Measurements from ENCODE around the gene SLC25A21. TPM values are rescaled to one million over a fixed set of nuclear protein-coding genes. Genes with fewer than 3 reads are reported as not detected.

SLC25A21 gene
- polyA plus RNA-seq, 1 experiment = 0.50 TPM

DNA sequence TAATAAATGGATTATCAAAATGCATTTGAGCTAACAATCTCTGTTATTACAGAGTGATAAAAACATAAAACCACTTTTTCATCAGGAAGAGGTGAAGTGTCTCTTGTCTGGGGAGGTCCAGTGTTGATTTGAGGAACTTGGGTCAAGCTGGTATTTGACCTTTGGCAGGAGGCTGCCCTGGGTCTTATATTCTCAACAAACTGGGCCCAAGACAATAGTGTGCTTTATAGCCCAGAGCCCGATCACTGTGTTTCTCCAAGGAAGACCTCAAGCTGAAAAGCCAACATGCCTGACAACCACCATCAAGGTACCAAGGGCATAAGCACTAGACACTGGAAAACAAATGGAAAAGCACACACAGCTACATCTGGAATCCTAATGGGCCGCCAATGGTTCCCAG, 137.0 kb downstream of the SLC25A21 start:
- Histone ChIP-seq H3K36me3 (ENCODE audit: control insufficient read depth, insufficient read depth, low read length) (no peaks in the 10 kb centered on the region), H3K4me3 (ENCODE audit: low read depth, low read length) (no peak overlapping the region), H3K27me3 (ENCODE audit: control insufficient read depth, insufficient read depth, low read length) (no peaks in the 10 kb centered on the region)
- TF ChIP-seq, protein P1, sequence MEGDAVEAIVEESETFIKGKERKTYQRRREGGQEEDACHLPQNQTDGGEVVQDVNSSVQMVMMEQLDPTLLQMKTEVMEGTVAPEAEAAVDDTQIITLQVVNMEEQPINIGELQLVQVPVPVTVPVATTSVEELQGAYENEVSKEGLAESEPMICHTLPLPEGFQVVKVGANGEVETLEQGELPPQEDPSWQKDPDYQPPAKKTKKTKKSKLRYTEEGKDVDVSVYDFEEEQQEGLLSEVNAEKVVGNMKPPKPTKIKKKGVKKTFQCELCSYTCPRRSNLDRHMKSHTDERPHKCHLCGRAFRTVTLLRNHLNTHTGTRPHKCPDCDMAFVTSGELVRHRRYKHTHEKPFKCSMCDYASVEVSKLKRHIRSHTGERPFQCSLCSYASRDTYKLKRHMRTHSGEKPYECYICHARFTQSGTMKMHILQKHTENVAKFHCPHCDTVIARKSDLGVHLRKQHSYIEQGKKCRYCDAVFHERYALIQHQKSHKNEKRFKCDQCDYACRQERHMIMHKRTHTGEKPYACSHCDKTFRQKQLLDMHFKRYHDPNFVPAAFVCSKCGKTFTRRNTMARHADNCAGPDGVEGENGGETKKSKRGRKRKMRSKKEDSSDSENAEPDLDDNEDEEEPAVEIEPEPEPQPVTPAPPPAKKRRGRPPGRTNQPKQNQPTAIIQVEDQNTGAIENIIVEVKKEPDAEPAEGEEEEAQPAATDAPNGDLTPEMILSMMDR (IDR thresholded peaks at IDR 0.05; ENCODE audit: insufficient read depth, low read depth, low read length) = no peak
- POLR2A ChIA-PET = no interaction called here
- no peak for DNase-seq (ENCODE audit: low read depth)
- CTCF ChIA-PET = interaction anchor here (0.6 to 1.0 kb wide), 2 partner anchors 10 to 97 kb away, joined by 3 read pairs; no protein-coding TSS in a partner anchor

GRCh38 chr14:37034410-37035285, 137.8 kb downstream of the SLC25A21 start:
- DNase-seq (ENCODE audit: low read depth) = peak; percentile 11
- ChIA-PET POLR2A (no interaction called here), CTCF (interaction anchor here (0.6 to 1.0 kb wide), 2 partner anchors 9 to 98 kb away, joined by 3 read pairs; no protein-coding TSS in a partner anchor)
- Histone ChIP-seq H3K36me3 (ENCODE audit: control insufficient read depth, insufficient read depth, low read length) (no peaks in the 10 kb centered on the region), H3K27me3 (ENCODE audit: control insufficient read depth, insufficient read depth, low read length) (no peaks in the 10 kb centered on the region), H3K4me3 (ENCODE audit: low read depth, low read length) (no peak overlapping the region)
- TF ChIP-seq, protein P1 (IDR thresholded peaks at IDR 0.05; ENCODE audit: insufficient read depth, low read depth, low read length) = no peak

DNA sequence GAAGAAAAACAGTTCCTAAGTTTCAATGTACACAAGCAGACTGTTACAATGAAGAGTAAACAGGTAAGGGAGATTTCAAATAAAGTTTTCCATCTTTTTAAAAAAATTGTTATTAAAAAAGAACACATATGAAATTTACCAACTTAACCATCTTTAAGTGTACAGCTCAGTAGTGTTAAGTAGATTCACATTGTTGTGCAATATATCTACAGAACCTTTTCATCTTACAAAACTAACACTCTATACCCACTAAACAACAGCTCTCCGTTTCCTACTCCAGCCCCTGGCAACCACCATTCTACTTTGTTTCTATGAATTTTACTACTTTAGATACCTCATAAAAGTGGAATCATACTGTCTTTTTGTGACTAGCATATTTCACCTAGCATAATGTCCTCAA, 139.5 kb downstream of the SLC25A21 start:
- H3K27me3 ChIP-seq (ENCODE audit: control insufficient read depth, insufficient read depth, low read length) = no peaks in the 10 kb centered on the region
- DNase-seq (ENCODE audit: low read depth) = no peak
- CTCF ChIA-PET = interaction anchor here (0.6 kb wide), 1 partner anchor 10 kb away, joined by 3 read pairs; no protein-coding TSS in a partner anchor
- H3K4me3 ChIP-seq (ENCODE audit: low read depth, low read length) = no peak overlapping the region
- TF ChIP-seq, protein P1 (IDR thresholded peaks at IDR 0.05; ENCODE audit: insufficient read depth, low read depth, low read length) = no peak
- POLR2A ChIA-PET = no interaction called here
- H3K36me3 ChIP-seq (ENCODE audit: control insufficient read depth, insufficient read depth, low read length) = no peaks in the 10 kb centered on the region

GRCh38 chr14:37027188-37027824, 145.1 kb downstream of the SLC25A21 start:
- CTCF ChIA-PET = interaction anchor here (1.4 kb wide), 1 partner anchor 122 kb away, joined by 7 read pairs; no protein-coding TSS in a partner anchor
- Histone ChIP-seq H3K4me3 (ENCODE audit: low read depth, low read length) (no peak overlapping the region), H3K36me3 (ENCODE audit: control insufficient read depth, insufficient read depth, low read length) (no peaks in the 10 kb centered on the region), H3K27me3 (ENCODE audit: control insufficient read depth, insufficient read depth, low read length) (no peaks in the 10 kb centered on the region)
- POLR2A ChIA-PET = no interaction called here
- TF ChIP-seq, protein P1 (IDR thresholded peaks at IDR 0.05; ENCODE audit: insufficient read depth, low read depth, low read length) = no peak
- DNase-seq (ENCODE audit: low read depth) = no peak

- ChIA-PET POLR2A (no interaction called here), CTCF (no interaction called here)
- H3K27me3 ChIP-seq (ENCODE audit: control insufficient read depth, insufficient read depth, low read length) = no peaks in the 10 kb centered on the region
- no peak overlapping the region for H3K4me3 ChIP-seq (ENCODE audit: low read depth, low read length)
- H3K36me3 ChIP-seq (ENCODE audit: control insufficient read depth, insufficient read depth, low read length) = no peaks in the 10 kb centered on the region
- no peak for DNase-seq (ENCODE audit: low read depth)
- TF ChIP-seq, protein P1 (IDR thresholded peaks at IDR 0.05; ENCODE audit: insufficient read depth, low read depth, low read length) = 0 out of 2 replicates have a peak, but pooled peaks have one; percentile 12
Measured at GRCh38 chr14:37023875-37024565, 148.4 kb downstream of the SLC25A21 start.
